Transverse colon (tissue), 4 donors: ENCODE results near the gene NPRL2.

ENCODE experiments used
- CTCF ChIP-seq, 5 experiments: fragments of 200-600 bp in 3 of 5; fragments of 450-650 bp in 2 of 5; sonication (generic) in 3 of 5; IDR thresholded peaks; 1 replicate in 2 of 5; 2 replicates in 3 of 5; pipeline ENCODE4 v1.5.1; 2016 to 2017; ENCODE audit warnings: antibody characterized with exemption in 5 of 5, inconsistent platforms in 3 of 5, mild to moderate bottlenecking in 2 of 5, moderate library complexity in 1 of 5
- POLR2A ChIP-seq: fragments of 450-650 bp; IDR thresholded peaks from one replicate; pipeline ENCODE4 v1.6.1; 2016; ENCODE audit warnings: antibody characterized with exemption, mild to moderate bottlenecking, moderate library complexity
- POLR2AphosphoS5 ChIP-seq, 3 donors: sonication (generic); formaldehyde crosslinking; IDR thresholded peaks; one replicate each; pipeline ENCODE4 v1.6.1; 2016; ENCODE audit warnings: antibody characterized with exemption in 3 of 3

- TF ChIP-seq POLR2A (no peak), POLR2AphosphoS5 (IDR thresholded peaks at IDR 0.05) (no peak), CTCF (IDR thresholded peaks at IDR 0.05) (no peak)
These were observed 14.1 kb upstream of the NPRL2 start for GRCh38 chr3:50364573-50365079.
